D721Med (cell line): ENCODE data around the gene COX7B2.

ENCODE experiments used
- DNase-seq: peaks from one replicate; pipeline ENCODE4 v3.0.0; 2011; ENCODE audit warnings: low spot score; ENCODE audit not compliant: insufficient read length
- FAIRE-seq: peaks from 2 replicates; lab custom pipeline; 2011; peaks lifted over from hg19 to GRCh38; lab: Jason Lieb, UNC
- CTCF ChIP-seq: IDR thresholded peaks from 2 replicates; pipeline ENCODE4 v1.5.1; 2012; ENCODE audit warnings: mild to moderate bottlenecking, control low read depth; ENCODE audit not compliant: insufficient read depth; ENCODE audit errors: missing control alignments

The COX7B2 gene

DNA sequence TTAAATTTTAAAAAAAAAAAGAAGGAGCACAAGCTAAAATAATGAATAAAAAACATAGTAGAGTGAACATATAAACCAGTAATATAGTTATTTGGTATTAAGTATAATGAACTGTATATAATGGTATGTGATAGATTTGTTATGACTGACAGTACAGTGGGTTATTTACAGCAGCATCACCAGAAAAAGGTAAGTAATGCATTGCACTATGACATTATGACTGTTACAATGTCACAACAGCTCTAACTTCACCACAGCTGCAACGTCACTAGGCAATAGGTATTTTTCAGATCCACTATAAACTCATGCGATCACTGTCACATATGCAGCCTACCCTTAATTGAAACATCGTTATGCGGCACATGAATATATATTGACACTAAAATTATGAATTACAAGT, 72.5 kb downstream of the COX7B2 start:
- FAIRE-seq (no peak), DNase-seq (no peak)
- TF ChIP-seq CTCF = no peak

- FAIRE-seq (no peak), DNase-seq (no peak)
- TF ChIP-seq CTCF = no peak
Measured at GRCh38 chr4:46830971-46831454, 78.0 kb downstream of the COX7B2 start.

DNA sequence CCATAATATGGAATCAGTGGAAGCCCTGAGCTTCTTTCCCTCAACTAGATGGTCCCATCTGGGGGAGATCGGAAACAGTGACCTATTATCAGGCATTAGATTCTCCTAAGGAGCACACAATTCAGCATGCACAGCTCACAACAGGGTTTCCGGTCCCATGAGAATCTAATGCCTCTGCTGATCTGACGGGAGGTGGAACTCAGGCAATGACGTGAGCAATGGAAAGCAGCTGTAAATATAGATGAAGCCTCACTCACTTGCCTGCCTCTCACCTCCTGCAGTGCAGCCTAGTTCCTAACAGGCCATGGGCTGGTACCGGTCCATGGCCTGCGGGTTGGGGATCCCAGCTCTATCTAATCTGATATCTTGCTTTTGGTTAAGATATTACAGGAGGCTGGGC, 88.9 kb downstream of the COX7B2 start:
- DNase-seq (no peak), FAIRE-seq (no peak)
- no peak for TF ChIP-seq CTCF

DNA sequence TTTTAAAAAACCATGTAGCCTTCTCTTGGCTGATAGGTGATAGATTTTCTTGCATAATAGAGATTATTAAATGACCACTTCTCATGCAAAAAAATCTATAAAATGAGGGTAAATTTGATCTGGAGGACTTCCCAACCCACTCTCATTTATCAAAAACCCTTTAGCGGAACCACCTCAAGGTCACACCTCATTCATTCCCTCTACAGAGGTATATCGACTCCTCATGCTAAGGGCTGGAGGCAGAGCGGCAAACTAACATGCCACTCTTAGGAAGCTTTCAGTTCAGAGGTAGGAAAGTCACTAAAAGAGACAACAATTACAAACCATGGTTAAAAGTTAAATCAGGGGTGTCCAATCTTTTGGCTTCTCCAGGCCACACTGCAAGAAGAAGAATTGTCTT, 90.0 kb downstream of the COX7B2 start:
- no peak for FAIRE-seq
- no peak for TF ChIP-seq CTCF

GRCh38 chr4:46818604-46819003, 90.4 kb downstream of the COX7B2 start:
- FAIRE-seq = no peak
- DNase-seq = no peak
- no peak for TF ChIP-seq CTCF

More for the DNA sequence above, 90.0 kb downstream of the COX7B2 start:
- no peak for DNase-seq

- TF ChIP-seq CTCF = no peak
- FAIRE-seq (no peak), DNase-seq (no peak)
Measured at GRCh38 chr4:46817806-46818205, 91.2 kb downstream of the COX7B2 start.

- no peak for TF ChIP-seq CTCF
- FAIRE-seq = no peak
- no peak for DNase-seq
Measured at GRCh38 chr4:46804781-46805413, 104.1 kb downstream of the COX7B2 start.
